PC-9 (cell line): ENCODE measurements around the gene KIF26B.

Experiments
- CTCF ChIP-seq: fragments of 200-600 bp; sonication (generic); conservative IDR thresholded peaks from 2 replicates; pipeline ENCODE4 v1.6.1; 2017; ENCODE audit warnings: mixed run types, antibody characterized with exemption, mild to moderate bottlenecking, moderate library complexity
- EZH2 ChIP-seq: fragments of 200-600 bp; sonication (generic); IDR thresholded peaks from 2 replicates; pipeline ENCODE4 v1.8.0; 2017; ENCODE audit warnings: antibody characterized with exemption, low read depth

GRCh38 chr1:245578308-245578707 is 423.5 kb downstream of the KIF26B start:
- TF ChIP-seq EZH2 = no peak
- no peak for TF ChIP-seq CTCF
